ENCODE data around the gene PHC3.

Gene PHC3

GRCh38 chr3:170090601-170090981 lies 90.9 kb downstream of the PHC3 start:
- no peak overlapping the region for H2AFZ ChIP-seq (ENCODE audit: low read length)
- H3K36me3 ChIP-seq (replicated peaks in 1 of 2; ENCODE audit: control insufficient read depth in 2 of 2, insufficient read depth in 2 of 2, low read length in 2 of 2), result peaks cover 4 to 87% of the 10 kb centered on the region in 2 donors
- no peak overlapping the region for H3K27ac ChIP-seq (replicated peaks; ENCODE audit: low read length)
- H2BK12ac ChIP-seq (ENCODE audit: low read length), result no peak overlapping the region
- H3K4me3 ChIP-seq (ENCODE audit: low read length in 2 of 2), result no peak overlapping the region
- no peak overlapping the region for H4K91ac ChIP-seq (ENCODE audit: low read depth, low read length, poor library complexity)
- H3K14ac ChIP-seq (ENCODE audit: low read length), result no peak overlapping the region
- no peak overlapping the region for H3K18ac ChIP-seq (ENCODE audit: low read length)
- DNase-seq (ENCODE audit: low spot score), result no peak
- no peak overlapping the region for H2AK5ac ChIP-seq (ENCODE audit: low read depth, low read length)
- H3K9ac ChIP-seq (ENCODE audit: low read depth, low read length, poor library complexity), result no peak overlapping the region
- H3K9me3 ChIP-seq (replicated peaks in 1 of 2; ENCODE audit: control insufficient read depth in 2 of 2, insufficient read depth in 1 of 2, low read depth in 1 of 2, low read length in 2 of 2), result no peaks in the 10 kb centered on the region
- no peak overlapping the region for H2BK5ac ChIP-seq (ENCODE audit: low read length)
- no peaks in the 10 kb centered on the region for H3K79me1 ChIP-seq (ENCODE audit: low read depth, low read length)
- no peak overlapping the region for H3K23ac ChIP-seq (ENCODE audit: low read depth, low read length, poor library complexity)
- no peaks in the 10 kb centered on the region for H3K27me3 ChIP-seq (ENCODE audit: control insufficient read depth in 3 of 3, insufficient read depth in 3 of 3, low read depth in 1 of 3, low read length in 3 of 3)
- H4K8ac ChIP-seq (ENCODE audit: low read depth, low read length), result no peak overlapping the region
- H2BK15ac ChIP-seq (ENCODE audit: low read length), result no peak overlapping the region
- no peak overlapping the region for H3K4ac ChIP-seq (ENCODE audit: low read length)
- no peak overlapping the region for H3K4me2 ChIP-seq (ENCODE audit: insufficient read depth, low read length, poor library complexity, severe bottlenecking)
- no peaks in the 10 kb centered on the region for H3K4me1 ChIP-seq (ENCODE audit: control insufficient read depth in 2 of 2, insufficient read depth in 1 of 2, low read depth in 1 of 2, low read length in 2 of 2)
- no peak overlapping the region for H2BK120ac ChIP-seq (ENCODE audit: low read depth, low read length)

DNA sequence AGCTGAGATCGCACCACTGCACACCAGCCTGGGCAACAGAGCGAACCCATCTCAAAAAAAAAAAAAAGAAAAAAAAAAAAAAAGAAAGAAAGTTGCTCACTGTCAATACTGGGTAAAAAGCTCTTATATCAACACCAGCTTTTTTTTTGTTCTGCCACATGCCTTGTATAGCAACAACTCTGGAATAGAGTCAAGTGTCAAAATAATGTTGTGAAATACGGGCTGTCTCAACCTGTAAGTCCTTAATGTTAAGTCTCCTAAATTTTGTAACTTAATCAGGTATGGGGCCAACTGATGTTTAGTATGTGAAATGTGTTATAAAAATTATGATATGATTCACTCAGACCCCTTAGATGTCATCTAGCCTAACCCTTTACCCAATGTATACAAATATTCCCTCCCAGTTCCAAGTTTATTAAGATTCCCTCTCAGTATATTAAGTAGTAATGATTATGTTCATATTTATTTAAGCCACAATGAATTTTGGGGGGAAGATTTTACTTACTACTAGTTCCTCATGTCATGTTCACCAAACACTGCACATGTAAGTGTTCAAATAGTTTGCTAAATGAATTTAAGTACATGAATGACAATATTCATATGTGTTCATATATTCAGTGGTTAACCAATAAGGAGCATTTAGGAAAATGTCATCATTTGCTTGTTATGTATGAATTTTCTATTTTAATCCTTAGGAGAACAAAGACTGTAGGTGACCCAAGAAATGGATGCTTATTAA lies 91.5 kb downstream of the PHC3 start:
- H3K4ac ChIP-seq (ENCODE audit: low read length), result no peak overlapping the region
- no peak overlapping the region for H2AFZ ChIP-seq (ENCODE audit: low read length)
- H3K27ac ChIP-seq (replicated peaks; ENCODE audit: low read length), result no peak overlapping the region
- no peak overlapping the region for H3K14ac ChIP-seq (ENCODE audit: low read length)
- no peak overlapping the region for H2AK5ac ChIP-seq (ENCODE audit: low read depth, low read length)
- H2BK5ac ChIP-seq (ENCODE audit: low read length), result no peak overlapping the region
- H3K79me1 ChIP-seq (ENCODE audit: low read depth, low read length), result no peaks in the 10 kb centered on the region
- H2BK120ac ChIP-seq (ENCODE audit: low read depth, low read length), result no peak overlapping the region
- H3K18ac ChIP-seq (ENCODE audit: low read length), result no peak overlapping the region
- no peak overlapping the region for H3K9ac ChIP-seq (ENCODE audit: low read depth, low read length, poor library complexity)
- H3K9me3 ChIP-seq (replicated peaks in 1 of 2; ENCODE audit: control insufficient read depth in 2 of 2, insufficient read depth in 1 of 2, low read depth in 1 of 2, low read length in 2 of 2), result no peaks in the 10 kb centered on the region
- WGBS, 2 donors (ENCODE audit: extremely low coverage in 2 of 2, insufficient read length in 2 of 2, insufficient replicate concordance in 1 of 2), result no CpG with 5 or more reads among the region's 3 CpGs
- DNase-seq (ENCODE audit: low spot score), result no peak
- no peak overlapping the region for H3K4me3 ChIP-seq (ENCODE audit: low read length in 2 of 2)
- no peak overlapping the region for H2BK15ac ChIP-seq (ENCODE audit: low read length)
- no peak overlapping the region for H4K91ac ChIP-seq (ENCODE audit: low read depth, low read length, poor library complexity)
- H4K8ac ChIP-seq (ENCODE audit: low read depth, low read length), result no peak overlapping the region
- no peak overlapping the region for H3K4me2 ChIP-seq (ENCODE audit: insufficient read depth, low read length, poor library complexity, severe bottlenecking)
- H3K23ac ChIP-seq (ENCODE audit: low read depth, low read length, poor library complexity), result no peak overlapping the region
- H2BK12ac ChIP-seq (ENCODE audit: low read length), result no peak overlapping the region
- H3K36me3 ChIP-seq (replicated peaks in 1 of 2; ENCODE audit: control insufficient read depth in 2 of 2, insufficient read depth in 2 of 2, low read length in 2 of 2), result peaks cover 6 to 87% of the 10 kb centered on the region in 2 donors
- no peaks in the 10 kb centered on the region for H3K27me3 ChIP-seq (ENCODE audit: control insufficient read depth in 3 of 3, insufficient read depth in 3 of 3, low read depth in 1 of 3, low read length in 3 of 3)
- no peaks in the 10 kb centered on the region for H3K4me1 ChIP-seq (ENCODE audit: control insufficient read depth in 2 of 2, insufficient read depth in 1 of 2, low read depth in 1 of 2, low read length in 2 of 2)

DNA sequence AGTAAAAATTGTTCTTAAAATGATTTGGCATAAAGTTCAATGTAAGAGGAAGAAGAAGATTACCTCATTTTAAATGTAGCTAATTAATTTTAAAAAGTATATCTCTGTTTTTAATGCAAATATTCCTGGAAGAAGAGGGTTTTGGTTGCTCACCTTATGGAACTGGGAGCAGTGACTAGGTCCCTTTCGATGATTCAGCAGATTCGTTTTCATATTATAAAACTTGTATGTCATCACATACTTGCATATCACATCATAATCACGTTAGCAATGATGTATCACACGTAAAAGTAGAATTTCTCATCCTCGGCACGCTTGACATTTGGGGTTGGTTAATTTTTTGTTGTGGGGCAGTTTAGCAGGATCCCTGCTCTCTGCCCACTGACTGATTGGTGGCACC lies 96.1 kb downstream of the PHC3 start:
- Histone ChIP-seq H3K9me3 (replicated peaks in 1 of 2; ENCODE audit: control insufficient read depth in 2 of 2, insufficient read depth in 1 of 2, low read depth in 1 of 2, low read length in 2 of 2) (no peaks in the 10 kb centered on the region), H4K91ac (ENCODE audit: low read depth, low read length, poor library complexity) (no peak overlapping the region), H3K18ac (ENCODE audit: low read length) (no peak overlapping the region), H3K9ac (ENCODE audit: low read depth, low read length, poor library complexity) (no peak overlapping the region), H3K27ac (replicated peaks; ENCODE audit: low read length) (no peak overlapping the region), H3K4me2 (ENCODE audit: insufficient read depth, low read length, poor library complexity, severe bottlenecking) (no peak overlapping the region), H3K14ac (ENCODE audit: low read length) (no peak overlapping the region), H2AK5ac (ENCODE audit: low read depth, low read length) (no peak overlapping the region), H3K4me1 (ENCODE audit: control insufficient read depth in 2 of 2, insufficient read depth in 1 of 2, low read depth in 1 of 2, low read length in 2 of 2) (no peaks in the 10 kb centered on the region), H3K27me3 (ENCODE audit: control insufficient read depth in 3 of 3, insufficient read depth in 3 of 3, low read depth in 1 of 3, low read length in 3 of 3) (no peaks in the 10 kb centered on the region), H2BK5ac (ENCODE audit: low read length) (no peak overlapping the region), H2BK120ac (ENCODE audit: low read depth, low read length) (no peak overlapping the region), H3K4me3 (ENCODE audit: low read length in 2 of 2) (no peak overlapping the region), H2BK15ac (ENCODE audit: low read length) (no peak overlapping the region), H4K8ac (ENCODE audit: low read depth, low read length) (no peak overlapping the region), H3K4ac (ENCODE audit: low read length) (no peak overlapping the region), H3K23ac (ENCODE audit: low read depth, low read length, poor library complexity) (no peak overlapping the region), H3K79me1 (ENCODE audit: low read depth, low read length) (no peaks in the 10 kb centered on the region), H2BK12ac (ENCODE audit: low read length) (no peak overlapping the region), H2AFZ (ENCODE audit: low read length) (no peak overlapping the region), H3K36me3 (replicated peaks in 1 of 2; ENCODE audit: control insufficient read depth in 2 of 2, insufficient read depth in 2 of 2, low read length in 2 of 2) (peaks cover 3 to 58% of the 10 kb centered on the region in 2 donors)
- WGBS, 2 donors (ENCODE audit: extremely low coverage in 2 of 2, insufficient read length in 2 of 2, insufficient replicate concordance in 1 of 2), result no CpG with 5 or more reads among the region's 6 CpGs
- DNase-seq (ENCODE audit: low spot score), result no peak

- Histone ChIP-seq H3K27ac (replicated peaks; ENCODE audit: low read length) (no peak overlapping the region), H3K23ac (ENCODE audit: low read depth, low read length, poor library complexity) (no peak overlapping the region), H3K9me3 (replicated peaks in 1 of 2; ENCODE audit: control insufficient read depth in 2 of 2, insufficient read depth in 1 of 2, low read depth in 1 of 2, low read length in 2 of 2) (no peaks in the 10 kb centered on the region), H2BK12ac (ENCODE audit: low read length) (no peak overlapping the region), H3K18ac (ENCODE audit: low read length) (no peak overlapping the region), H2BK5ac (ENCODE audit: low read length) (no peak overlapping the region), H3K4ac (ENCODE audit: low read length) (no peak overlapping the region), H3K14ac (ENCODE audit: low read length) (no peak overlapping the region), H2BK120ac (ENCODE audit: low read depth, low read length) (no peak overlapping the region), H4K8ac (ENCODE audit: low read depth, low read length) (no peak overlapping the region), H3K4me2 (ENCODE audit: insufficient read depth, low read length, poor library complexity, severe bottlenecking) (no peak overlapping the region), H2AFZ (ENCODE audit: low read length) (no peak overlapping the region), H4K91ac (ENCODE audit: low read depth, low read length, poor library complexity) (no peak overlapping the region), H3K79me1 (ENCODE audit: low read depth, low read length) (no peaks in the 10 kb centered on the region), H3K4me3 (ENCODE audit: low read length in 2 of 2) (no peak overlapping the region), H2AK5ac (ENCODE audit: low read depth, low read length) (no peak overlapping the region), H3K9ac (ENCODE audit: low read depth, low read length, poor library complexity) (no peak overlapping the region), H3K27me3 (ENCODE audit: control insufficient read depth in 3 of 3, insufficient read depth in 3 of 3, low read depth in 1 of 3, low read length in 3 of 3) (no peaks in the 10 kb centered on the region), H3K36me3 (replicated peaks in 1 of 2; ENCODE audit: control insufficient read depth in 2 of 2, insufficient read depth in 2 of 2, low read length in 2 of 2) (peaks cover 3 to 45% of the 10 kb centered on the region in 2 donors), H3K4me1 (ENCODE audit: control insufficient read depth in 2 of 2, insufficient read depth in 1 of 2, low read depth in 1 of 2, low read length in 2 of 2) (peaks cover 0 to 3% of the 10 kb centered on the region in 2 donors), H2BK15ac (ENCODE audit: low read length) (no peak overlapping the region)
- no CpG with 5 or more reads among the region's 1 CpG for WGBS, 2 donors (ENCODE audit: extremely low coverage in 2 of 2, insufficient read length in 2 of 2, insufficient replicate concordance in 1 of 2)
- no peak for DNase-seq (ENCODE audit: low spot score)
Observed at GRCh38 chr3:170083343-170083742, 98.2 kb downstream of the PHC3 start.
